Left forelimb (tissue), 1 donor: ENCODE measurements around the gene CSMD2.

Experiments
- DNase-seq: peaks from one replicate; pipeline ENCODE4 v3.0.0-alpha.2; 2018; ENCODE audit warnings: low spot score

Gene CSMD2

GRCh38 chr1:34155860-34156259 is 9.2 kb downstream of the CSMD2 start:
- no peak for DNase-seq

GRCh38 chr1:34153246-34153645 is 11.8 kb downstream of the CSMD2 start:
- no peak for DNase-seq

- DNase-seq, result no peak
These were observed 15.5 kb downstream of the CSMD2 start for GRCh38 chr1:34149501-34149900.

GRCh38 chr1:34147301-34147700 is 17.7 kb downstream of the CSMD2 start:
- DNase-seq, result no peak

GRCh38 chr1:34144766-34145165 is 20.3 kb downstream of the CSMD2 start:
- DNase-seq, result no peak

- no peak for DNase-seq
These were observed 21.1 kb downstream of the CSMD2 start for GRCh38 chr1:34143975-34144374.

- no peak for DNase-seq
These were observed 24.9 kb downstream of the CSMD2 start for GRCh38 chr1:34140011-34140676.

GRCh38 chr1:34137411-34137810 is 27.6 kb downstream of the CSMD2 start:
- no peak for DNase-seq

- no peak for DNase-seq
These were observed 32.9 kb downstream of the CSMD2 start for GRCh38 chr1:34132161-34132420.

- DNase-seq, result no peak
These were observed 33.5 kb downstream of the CSMD2 start for GRCh38 chr1:34131396-34132160.

GRCh38 chr1:34130306-34130705 is 34.7 kb downstream of the CSMD2 start:
- DNase-seq, result no peak

GRCh38 chr1:34129630-34130029 is 35.4 kb downstream of the CSMD2 start:
- DNase-seq, result no peak

- DNase-seq, result no peak
These were observed 36.7 kb downstream of the CSMD2 start for GRCh38 chr1:34128186-34128889.

- DNase-seq, result no peak
These were observed 37.7 kb downstream of the CSMD2 start for GRCh38 chr1:34127006-34128000.

GRCh38 chr1:34126486-34126885 is 38.5 kb downstream of the CSMD2 start:
- no peak for DNase-seq

- no peak for DNase-seq
These were observed 39.2 kb downstream of the CSMD2 start for GRCh38 chr1:34125721-34126380.

GRCh38 chr1:34122080-34122932 is 42.7 kb downstream of the CSMD2 start:
- no peak for DNase-seq

GRCh38 chr1:34115233-34115632 is 49.8 kb downstream of the CSMD2 start:
- no peak for DNase-seq

- no peak for DNase-seq
These were observed 51.1 kb downstream of the CSMD2 start for GRCh38 chr1:34113887-34114286.

- no peak for DNase-seq
These were observed 51.7 kb downstream of the CSMD2 start for GRCh38 chr1:34113362-34113761.

- no peak for DNase-seq
These were observed 56.3 kb downstream of the CSMD2 start for GRCh38 chr1:34108711-34109110.
